Testis (tissue), 3 donors: ENCODE data around the gene C2orf76. TPM values are rescaled to one million over a fixed set of nuclear protein-coding genes. Genes with fewer than 3 reads are reported as not detected.

Source experiments
- DNase-seq: peaks from one replicate; pipeline ENCODE4 v3.0.0-alpha.2; 2019
- H3K27ac ChIP-seq, 2 donors: fragments of 200-600 bp; sonication (generic); one replicate each; pipeline ENCODE4 v1.5.1; 2019
- H3K27me3 ChIP-seq: fragments of 200-600 bp; sonication (generic); one replicate; pipeline ENCODE4 v1.5.1; 2019
- H3K36me3 ChIP-seq: fragments of 200-600 bp; sonication (generic); one replicate; pipeline ENCODE4 v1.5.1; 2017; ENCODE audit warnings: low read depth; ENCODE audit errors: missing control alignments
- H3K4me1 ChIP-seq: fragments of 200-600 bp; sonication (generic); one replicate; pipeline ENCODE4 v1.5.1; 2019
- H3K4me3 ChIP-seq, 2 donors: fragments of 200-600 bp; sonication (generic); one replicate each; pipeline ENCODE4 v1.5.1; 2017 to 2019
- H3K9me3 ChIP-seq: fragments of 200-600 bp; sonication (generic); one replicate; pipeline ENCODE4 v1.5.1; 2017
- POLR2A ChIP-seq: fragments of 450-650 bp; IDR thresholded peaks from one replicate; pipeline ENCODE4 v1.6.1; 2017; ENCODE audit warnings: antibody characterized with exemption, mild to moderate bottlenecking, moderate library complexity
- WGBS, 2 donors: methylation state at CpG; one replicate each; pipeline ENCODE4 v1.1.5; 2018; 5-methylcytosine and 5-hydroxymethylcytosine counted together
- intact Hi-C: fragments of 100-400 bp; cut with DNase I; formaldehyde crosslinking; loops from one replicate; pipeline ENCODE4 v1.15.1; 2023; ENCODE audit warnings: low total_unique reads
- polyA plus RNA-seq: library from polyadenylated mRNA; stranded (reverse); fragments of 350-450 nt; fragmentation: Illumina TruSeq; extraction: RNeasy Lipid Tissue Mini Kit (QIAGEN cat#74804); gene quantifications from one replicate; pipeline ENCODE4 v1.2.3, GENCODE V29; 2014; ENCODE audit warnings: low read depth, low replicate concordance; ENCODE audit not compliant: insufficient read depth
- total RNA-seq, 2 donors: library from RNA; depleted of rRNA; stranded (reverse); fragments of >200 nt; gene quantifications; one replicate each; pipeline ENCODE4 v1.2.3, GENCODE V29; 2016
- TF ChIP-seq, protein P1 (sequence below), 3 experiments: fragments of 450-650 bp in 2 of 3; fragments of 200-600 bp in 1 of 3; sonication (generic) in 1 of 3; IDR thresholded peaks; one replicate each; pipeline ENCODE4 v1.5.1; 2016 to 2019; ENCODE audit warnings: antibody characterized with exemption in 3 of 3, mild to moderate bottlenecking in 2 of 3, moderate library complexity in 1 of 3

The C2orf76 gene
- total and polyA plus RNA-seq, 3 donors from 2014 or later, result 12.8 to 27.8 (median 13.4) TPM

DNA sequence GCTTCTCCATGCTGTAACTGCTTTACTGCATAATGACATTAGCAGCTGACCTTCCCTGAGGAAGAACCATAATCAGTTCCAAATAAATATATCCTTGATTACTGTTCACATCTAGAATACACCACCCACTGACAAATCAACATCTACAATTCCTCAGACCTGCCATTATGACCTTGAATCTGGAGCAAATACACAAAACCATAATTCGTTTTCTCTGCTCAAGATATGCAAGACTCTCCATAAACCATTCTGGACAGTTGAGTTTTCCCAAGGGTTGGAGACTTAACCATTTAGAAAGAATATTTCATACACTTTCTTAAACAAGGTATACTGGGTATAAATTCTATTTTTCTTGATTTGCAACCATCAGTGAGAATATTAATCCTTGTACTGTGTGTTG, 11.8 kb downstream of the C2orf76 start:
- Histone ChIP-seq H3K36me3 (no peaks in the 10 kb centered on the region), H3K27me3 (no peaks in the 10 kb centered on the region), H3K9me3 (no peaks in the 10 kb centered on the region), H3K4me3 (no peak overlapping the region), H3K4me1 (no peaks in the 10 kb centered on the region), H3K27ac (no peak overlapping the region)
- TF ChIP-seq, protein P1, sequence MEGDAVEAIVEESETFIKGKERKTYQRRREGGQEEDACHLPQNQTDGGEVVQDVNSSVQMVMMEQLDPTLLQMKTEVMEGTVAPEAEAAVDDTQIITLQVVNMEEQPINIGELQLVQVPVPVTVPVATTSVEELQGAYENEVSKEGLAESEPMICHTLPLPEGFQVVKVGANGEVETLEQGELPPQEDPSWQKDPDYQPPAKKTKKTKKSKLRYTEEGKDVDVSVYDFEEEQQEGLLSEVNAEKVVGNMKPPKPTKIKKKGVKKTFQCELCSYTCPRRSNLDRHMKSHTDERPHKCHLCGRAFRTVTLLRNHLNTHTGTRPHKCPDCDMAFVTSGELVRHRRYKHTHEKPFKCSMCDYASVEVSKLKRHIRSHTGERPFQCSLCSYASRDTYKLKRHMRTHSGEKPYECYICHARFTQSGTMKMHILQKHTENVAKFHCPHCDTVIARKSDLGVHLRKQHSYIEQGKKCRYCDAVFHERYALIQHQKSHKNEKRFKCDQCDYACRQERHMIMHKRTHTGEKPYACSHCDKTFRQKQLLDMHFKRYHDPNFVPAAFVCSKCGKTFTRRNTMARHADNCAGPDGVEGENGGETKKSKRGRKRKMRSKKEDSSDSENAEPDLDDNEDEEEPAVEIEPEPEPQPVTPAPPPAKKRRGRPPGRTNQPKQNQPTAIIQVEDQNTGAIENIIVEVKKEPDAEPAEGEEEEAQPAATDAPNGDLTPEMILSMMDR (IDR thresholded peaks at IDR 0.05), result no peak
- TF ChIP-seq POLR2A, result no peak
- intact Hi-C loops, result no loop called here
- WGBS, 2 donors, result 72 to 77% methylated on average over 1 of the region's 1 CpG
- no peak for DNase-seq

DNA sequence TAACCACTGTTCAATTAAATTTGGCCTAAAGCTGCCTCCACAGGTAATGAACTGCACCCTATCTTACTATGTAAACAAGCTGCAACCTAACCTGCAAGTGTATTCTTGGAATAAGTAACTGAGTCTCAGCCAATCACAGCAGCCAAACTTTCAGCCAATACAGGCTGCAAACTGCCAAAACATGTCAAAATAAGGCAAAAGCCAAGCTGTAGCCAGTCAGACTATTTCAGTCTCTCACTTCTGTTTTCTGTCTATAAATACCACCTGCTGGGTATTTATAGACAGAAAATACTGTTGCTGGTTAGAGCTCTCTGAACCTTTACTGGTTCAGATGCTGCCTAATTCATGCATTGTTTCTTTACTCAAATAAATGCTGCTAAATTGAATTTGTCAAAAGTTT, 14.3 kb downstream of the C2orf76 start:
- H3K27ac ChIP-seq, result no peak overlapping the region
- H3K4me3 ChIP-seq, result no peak overlapping the region
- no peaks in the 10 kb centered on the region for H3K27me3 ChIP-seq
- DNase-seq, result no peak
- no peaks in the 10 kb centered on the region for H3K4me1 ChIP-seq
- intact Hi-C loops, result no loop called here
- TF ChIP-seq, protein P1 (IDR thresholded peaks at IDR 0.05), result no peak
- TF ChIP-seq POLR2A, result no peak
- no peaks in the 10 kb centered on the region for H3K9me3 ChIP-seq
- no peaks in the 10 kb centered on the region for H3K36me3 ChIP-seq

DNA sequence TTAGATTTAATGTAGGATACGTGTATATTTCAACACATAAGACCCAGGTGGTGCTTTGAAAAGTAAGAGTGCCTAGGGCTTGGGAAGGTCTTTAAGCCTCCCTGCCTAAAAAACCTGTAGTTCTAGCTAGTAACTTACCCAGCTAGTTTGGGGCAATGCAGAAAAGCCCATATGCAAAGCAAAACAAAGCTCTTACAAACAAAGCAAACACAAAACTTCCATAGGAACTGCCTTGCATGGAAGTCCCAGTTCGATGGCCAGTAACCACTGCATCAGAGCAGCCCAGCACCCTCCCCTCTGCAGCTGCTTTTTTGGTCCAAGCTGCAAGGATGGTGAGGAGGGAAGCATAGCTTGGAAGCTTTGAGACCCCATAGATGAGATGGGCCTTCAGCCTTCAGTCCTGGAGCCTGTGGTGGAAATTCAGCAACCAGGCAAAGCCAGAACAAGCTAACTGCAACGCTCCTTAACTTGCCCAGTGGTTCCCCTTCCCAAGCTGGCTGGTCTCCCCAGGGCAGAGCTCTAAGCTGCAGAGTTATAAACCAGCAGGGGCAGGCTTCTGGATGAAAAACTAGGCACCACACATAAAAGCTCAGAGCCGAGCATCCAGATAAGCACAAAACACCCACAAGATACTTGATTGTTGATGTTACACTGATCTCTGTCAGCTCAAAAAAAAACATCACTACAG, 16.2 kb downstream of the C2orf76 start:
- Histone ChIP-seq H3K36me3 (no peaks in the 10 kb centered on the region), H3K4me3 (no peak overlapping the region), H3K27ac (no peak overlapping the region), H3K9me3 (no peaks in the 10 kb centered on the region), H3K4me1 (no peaks in the 10 kb centered on the region), H3K27me3 (no peaks in the 10 kb centered on the region)
- WGBS, 2 donors, result 64 to 72% methylated on average over 4 of the region's 4 CpGs
- no peak for DNase-seq
- no peak for TF ChIP-seq POLR2A
- TF ChIP-seq, protein P1 (IDR thresholded peaks at IDR 0.05), result no peak
- intact Hi-C loops, result no loop called here

DNA sequence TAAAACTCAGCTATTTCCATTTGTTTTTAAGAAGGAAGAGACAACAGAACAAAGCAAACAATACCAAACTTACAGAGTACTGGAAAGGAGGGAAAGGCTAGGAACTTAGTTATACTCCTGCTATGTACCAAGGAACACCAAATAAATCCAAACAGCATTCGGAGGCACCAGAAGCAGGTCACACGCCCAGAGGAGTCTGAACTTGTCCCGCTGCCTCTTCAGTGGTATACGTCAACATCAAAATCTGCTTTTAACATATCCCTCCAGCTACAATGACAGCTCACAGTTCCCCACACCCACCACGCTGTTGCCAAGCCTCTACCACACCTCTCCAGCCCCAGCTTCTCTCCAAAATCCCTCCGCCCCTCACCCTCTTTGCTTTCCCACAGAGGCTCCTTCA, 17.3 kb downstream of the C2orf76 start:
- H3K36me3 ChIP-seq, result no peaks in the 10 kb centered on the region
- intact Hi-C loops, result no loop called here
- DNase-seq, result no peak
- 63 to 80% methylated on average over 6 of the region's 6 CpGs for WGBS, 2 donors
- no peak overlapping the region for H3K27ac ChIP-seq
- TF ChIP-seq, protein P1 (IDR thresholded peaks at IDR 0.05), result no peak
- TF ChIP-seq POLR2A, result no peak
- no peaks in the 10 kb centered on the region for H3K4me1 ChIP-seq
- H3K9me3 ChIP-seq, result no peaks in the 10 kb centered on the region
- no peak overlapping the region for H3K4me3 ChIP-seq
- no peaks in the 10 kb centered on the region for H3K27me3 ChIP-seq

DNA sequence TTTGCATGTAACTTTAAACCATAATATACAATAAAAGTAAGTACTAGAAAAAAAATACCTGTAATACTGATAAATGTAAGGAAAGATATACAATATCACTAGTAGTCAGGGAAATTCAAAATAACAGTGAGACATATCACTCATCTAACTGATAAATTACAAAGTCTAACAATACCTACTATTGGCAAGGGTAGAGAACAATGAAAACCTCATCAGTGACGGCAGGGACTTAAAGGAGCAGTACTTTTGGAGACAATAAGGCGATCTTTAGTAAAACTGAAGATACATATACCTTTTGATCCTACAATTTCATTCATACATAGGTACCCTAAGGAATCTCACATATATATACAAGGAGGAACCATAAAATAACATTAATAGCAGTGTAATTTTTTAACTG, 24.9 kb downstream of the C2orf76 start:
- Histone ChIP-seq H3K4me1 (no peaks in the 10 kb centered on the region), H3K27ac (no peak overlapping the region), H3K36me3 (no peaks in the 10 kb centered on the region), H3K9me3 (no peaks in the 10 kb centered on the region), H3K27me3 (no peaks in the 10 kb centered on the region), H3K4me3 (no peak overlapping the region)
- WGBS, 2 donors, result 87 to 91% methylated on average over 2 of the region's 2 CpGs
- no peak for TF ChIP-seq POLR2A
- TF ChIP-seq, protein P1 (IDR thresholded peaks at IDR 0.05), result no peak
- DNase-seq, result no peak
- intact Hi-C loops, result no loop called here
